Transverse colon (tissue), 4 donors: ENCODE data around the gene OXTR. TPM values are rescaled to one million over a fixed set of nuclear protein-coding genes. Genes with fewer than 3 reads are reported as not detected.

Experiments
- DNase-seq: peaks from one replicate; pipeline ENCODE4 v3.0.0-alpha.2; 2019
- H3K27ac ChIP-seq, 4 donors: fragments of 200-600 bp; sonication (generic); 2 replicates each; pipeline ENCODE4 v1.5.1; 2016 to 2018; ENCODE audit warnings: inconsistent platforms in 4 of 4
- H3K27me3 ChIP-seq: fragments of 200-600 bp; sonication (generic); 2 replicates; pipeline ENCODE4 v1.5.1; 2017; ENCODE audit warnings: inconsistent platforms
- H3K36me3 ChIP-seq, 4 donors: fragments of 200-600 bp; sonication (generic); 2 replicates each; pipeline ENCODE4 v1.5.1; 2017 to 2019; ENCODE audit warnings: inconsistent platforms in 4 of 4
- H3K4me1 ChIP-seq, 4 donors: fragments of 200-600 bp; sonication (generic); 2 replicates each; pipeline ENCODE4 v1.5.1; 2017 to 2020; ENCODE audit warnings: inconsistent platforms in 4 of 4
- H3K4me3 ChIP-seq, 4 donors: fragments of 200-600 bp; sonication (generic); 1 replicate in 1 of 4; 2 replicates in 3 of 4; pipeline versions ENCODE4 v1.5.1 to v1.6.1; 2017 to 2019; ENCODE audit warnings: inconsistent platforms in 4 of 4
- H3K9me3 ChIP-seq, 2 donors: fragments of 200-600 bp; sonication (generic); 2 replicates each; pipeline ENCODE4 v1.5.1; 2017 to 2019; ENCODE audit warnings: inconsistent platforms in 2 of 2
- EP300 ChIP-seq: sonication (generic); formaldehyde crosslinking; IDR thresholded peaks from one replicate; pipeline ENCODE4 v1.6.1; 2017; ENCODE audit warnings: antibody characterized with exemption, low read depth
- POLR2A ChIP-seq: fragments of 450-650 bp; IDR thresholded peaks from one replicate; pipeline ENCODE4 v1.6.1; 2016; ENCODE audit warnings: antibody characterized with exemption, mild to moderate bottlenecking, moderate library complexity
- POLR2AphosphoS5 ChIP-seq, 3 donors: sonication (generic); formaldehyde crosslinking; IDR thresholded peaks; one replicate each; pipeline ENCODE4 v1.6.1; 2016; ENCODE audit warnings: antibody characterized with exemption in 3 of 3
- WGBS, 2 donors: methylation state at CpG; one replicate each; pipeline ENCODE4 v1.1.5; 2018; ENCODE audit warnings: low coverage in 1 of 2; 5-methylcytosine and 5-hydroxymethylcytosine counted together
- in situ Hi-C, 4 donors: fragments of 200-750 bp; cut with MboI; loops; one replicate each; pipeline versions ENCODE4 v1.15.0 to v1.15.1; 2017; ENCODE audit warnings: low sequenced_read_pairs in 3 of 4, low pct_ligation_motif_present in 1 of 4, low pct_unique_long_range_greater_than_20kb in 1 of 4
- intact Hi-C: fragments of 100-400 bp; cut with DNase I; formaldehyde crosslinking; loops from one replicate; pipeline ENCODE4 v1.15.1; 2023; ENCODE audit warnings: low total_unique reads
- total RNA-seq, 4 donors: library from RNA; depleted of rRNA; stranded (reverse); fragments of >200 nt; gene quantifications; one replicate each; pipeline ENCODE4 v1.1.0, GENCODE V29; 2016
- TF ChIP-seq, protein P1 (sequence below), 5 experiments: fragments of 200-600 bp in 3 of 5; fragments of 450-650 bp in 2 of 5; sonication (generic) in 3 of 5; IDR thresholded peaks; 1 replicate in 2 of 5; 2 replicates in 3 of 5; pipeline ENCODE4 v1.5.1; 2016 to 2017; ENCODE audit warnings: antibody characterized with exemption in 5 of 5, inconsistent platforms in 3 of 5, mild to moderate bottlenecking in 2 of 5, moderate library complexity in 1 of 5

OXTR gene
- total RNA-seq, 4 donors from 2014 or later = 0.27 to 1.1 TPM; not detected in 2

DNA sequence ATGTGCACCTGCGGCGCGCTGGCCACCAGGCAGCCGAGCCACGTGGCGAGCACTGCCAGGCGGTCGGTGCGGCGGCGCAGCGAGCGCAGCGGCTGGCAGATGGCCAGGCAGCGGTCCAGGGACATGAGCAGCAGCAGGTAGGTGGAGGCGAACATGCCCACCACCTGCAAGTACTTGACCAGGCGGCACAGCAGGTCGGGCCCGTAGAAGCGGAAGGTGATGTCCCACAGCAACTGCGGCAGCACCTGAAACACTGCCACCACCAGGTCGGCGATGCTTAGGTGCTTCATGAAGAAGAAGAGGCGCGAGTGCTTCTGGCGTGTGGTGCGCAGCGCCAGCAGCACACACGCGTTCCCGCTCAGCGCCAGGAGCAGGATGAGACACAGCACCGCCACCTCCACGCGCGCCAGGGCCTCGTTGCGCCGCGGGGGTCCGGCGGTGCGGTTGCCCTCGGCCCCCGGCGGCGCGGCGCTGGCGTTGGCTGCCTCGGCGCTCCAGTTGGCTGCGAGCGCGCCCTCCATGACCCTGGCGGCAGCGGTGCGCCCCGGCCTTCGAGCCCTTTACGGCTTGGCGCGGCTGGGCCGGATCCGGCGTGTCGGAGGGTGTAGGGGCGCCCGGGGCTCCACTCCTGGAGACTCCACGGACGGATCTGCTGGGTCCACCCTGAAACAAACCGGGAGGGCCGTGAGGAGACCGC, 1.6 kb downstream of the OXTR start:
- Histone ChIP-seq H3K27me3 (peaks cover 50% of the 10 kb centered on the region), H3K27ac (no peak overlapping the region), H3K4me3 (peak overlapping the region in 2 of 4 donors; percentile 16 to 29), H3K4me1 (peaks cover 3 to 25% (median 17%) of the 10 kb centered on the region in 4 donors), H3K9me3 (no peaks in the 10 kb centered on the region), H3K36me3 (no peaks in the 10 kb centered on the region)
- intact Hi-C loops = no loop called here
- in situ Hi-C loops = no loop called here
- WGBS, 2 donors = 4% methylated on average over 43 of the region's 74 CpGs; no CpG with 5 or more reads in 1 of the 2 donors
- DNase-seq = peak; percentile 32
- TF ChIP-seq, protein P1, sequence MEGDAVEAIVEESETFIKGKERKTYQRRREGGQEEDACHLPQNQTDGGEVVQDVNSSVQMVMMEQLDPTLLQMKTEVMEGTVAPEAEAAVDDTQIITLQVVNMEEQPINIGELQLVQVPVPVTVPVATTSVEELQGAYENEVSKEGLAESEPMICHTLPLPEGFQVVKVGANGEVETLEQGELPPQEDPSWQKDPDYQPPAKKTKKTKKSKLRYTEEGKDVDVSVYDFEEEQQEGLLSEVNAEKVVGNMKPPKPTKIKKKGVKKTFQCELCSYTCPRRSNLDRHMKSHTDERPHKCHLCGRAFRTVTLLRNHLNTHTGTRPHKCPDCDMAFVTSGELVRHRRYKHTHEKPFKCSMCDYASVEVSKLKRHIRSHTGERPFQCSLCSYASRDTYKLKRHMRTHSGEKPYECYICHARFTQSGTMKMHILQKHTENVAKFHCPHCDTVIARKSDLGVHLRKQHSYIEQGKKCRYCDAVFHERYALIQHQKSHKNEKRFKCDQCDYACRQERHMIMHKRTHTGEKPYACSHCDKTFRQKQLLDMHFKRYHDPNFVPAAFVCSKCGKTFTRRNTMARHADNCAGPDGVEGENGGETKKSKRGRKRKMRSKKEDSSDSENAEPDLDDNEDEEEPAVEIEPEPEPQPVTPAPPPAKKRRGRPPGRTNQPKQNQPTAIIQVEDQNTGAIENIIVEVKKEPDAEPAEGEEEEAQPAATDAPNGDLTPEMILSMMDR (IDR thresholded peaks at IDR 0.05) = peak in 1 of 5 experiments; percentile 12
- TF ChIP-seq EP300 (no peak), POLR2AphosphoS5 (IDR thresholded peaks at IDR 0.05) (no peak), POLR2A (no peak)

DNA sequence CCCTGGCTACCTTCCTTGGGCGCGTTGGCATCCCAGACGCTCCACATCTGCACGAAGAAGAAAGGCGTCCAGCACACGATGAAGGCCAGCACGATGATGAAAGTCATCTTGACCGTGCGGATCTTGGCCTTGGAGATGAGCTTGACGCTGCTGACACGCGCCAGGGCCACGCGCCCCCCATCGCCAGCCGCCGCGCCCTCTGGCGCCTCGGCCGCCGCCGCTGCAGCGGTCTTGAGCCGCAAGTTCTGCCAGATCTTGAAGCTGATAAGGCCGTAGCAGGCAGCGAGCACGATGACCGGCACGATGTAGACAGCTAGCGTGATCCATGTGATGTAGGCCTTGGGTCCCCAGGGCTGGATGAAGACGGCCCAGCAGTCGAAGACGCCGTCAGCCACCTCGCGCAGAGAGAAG, 2.2 kb downstream of the OXTR start:
- Histone ChIP-seq H3K9me3 (no peaks in the 10 kb centered on the region), H3K4me3 (peak overlapping the region in 2 of 4 donors; percentile 16 to 29), H3K36me3 (no peaks in the 10 kb centered on the region), H3K27me3 (peaks cover 50% of the 10 kb centered on the region), H3K4me1 (peaks cover 3 to 25% (median 17%) of the 10 kb centered on the region in 4 donors), H3K27ac (no peak overlapping the region)
- in situ Hi-C loops = no loop called here
- no peak for TF ChIP-seq EP300
- TF ChIP-seq, protein P1 (IDR thresholded peaks at IDR 0.05) = no peak
- TF ChIP-seq POLR2A = no peak
- TF ChIP-seq POLR2AphosphoS5 (IDR thresholded peaks at IDR 0.05) = no peak
- WGBS, 2 donors = 58% methylated on average over 36 of the region's 37 CpGs; no CpG with 5 or more reads in 1 of the 2 donors
- intact Hi-C loops = no loop called here
- no peak for DNase-seq

DNA sequence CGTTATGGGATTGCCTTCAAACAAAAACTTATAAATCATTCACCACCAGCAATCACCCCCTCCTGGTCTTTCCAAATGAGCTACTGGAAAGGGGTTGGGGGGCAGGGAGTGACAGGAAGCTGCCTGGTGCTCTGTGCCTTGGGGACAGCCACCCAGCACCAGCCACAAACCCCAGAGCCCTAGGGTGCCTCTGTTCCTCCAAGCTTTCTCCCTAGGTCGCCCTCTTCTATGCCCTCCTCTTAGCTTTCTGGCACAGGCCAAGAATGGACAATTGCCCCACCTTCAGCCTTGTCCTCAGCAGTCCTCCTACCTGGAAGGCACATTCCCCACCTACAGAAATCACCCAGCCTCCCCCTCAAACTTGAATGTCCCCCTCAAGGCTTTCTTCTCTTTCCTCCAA, 3.3 kb downstream of the OXTR start:
- DNase-seq = no peak
- no peak overlapping the region for H3K27ac ChIP-seq
- H3K4me1 ChIP-seq = peaks cover 3 to 25% (median 17%) of the 10 kb centered on the region in 4 donors
- intact Hi-C loops = no loop called here
- H3K4me3 ChIP-seq = no peak overlapping the region
- peaks cover 50% of the 10 kb centered on the region for H3K27me3 ChIP-seq
- whole genome bisulfite sequencing, 2 donors = 90% methylated on average over 2 of the region's 2 CpGs; no CpG with 5 or more reads in 1 of the 2 donors
- in situ Hi-C loops = no loop called here
- H3K9me3 ChIP-seq = no peaks in the 10 kb centered on the region
- no peaks in the 10 kb centered on the region for H3K36me3 ChIP-seq
- TF ChIP-seq POLR2A (no peak), EP300 (no peak)

DNA sequence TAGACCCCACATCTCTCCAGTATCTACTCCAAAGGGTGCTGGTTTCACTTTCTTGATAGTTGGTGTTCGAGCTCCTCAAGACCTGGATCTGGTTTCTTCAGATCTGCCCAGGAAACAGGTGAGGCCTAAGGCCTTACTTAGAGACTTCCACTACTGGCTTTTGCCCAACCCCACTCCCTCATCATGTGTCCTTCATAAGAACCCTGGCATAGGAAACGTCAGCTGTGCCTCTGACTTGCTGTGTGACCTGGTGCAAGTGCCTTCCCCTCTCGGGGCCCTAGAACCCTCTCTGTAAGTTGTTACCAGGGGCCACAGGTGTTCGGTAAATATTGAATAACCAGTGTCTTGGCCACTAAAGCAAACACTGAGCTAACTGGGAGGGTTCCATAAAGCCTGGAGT, 3.9 kb downstream of the OXTR start:
- TF ChIP-seq, protein P1 (IDR thresholded peaks at IDR 0.05) = no peak
- TF ChIP-seq POLR2A (no peak), POLR2AphosphoS5 (IDR thresholded peaks at IDR 0.05) (no peak), EP300 (no peak)
- in situ Hi-C loops = no loop called here
- WGBS, 2 donors = 77% methylated on average over 4 of the region's 4 CpGs; no CpG with 5 or more reads in 1 of the 2 donors
- Histone ChIP-seq H3K27me3 (peaks cover 46% of the 10 kb centered on the region), H3K4me1 (peaks cover 3 to 25% (median 17%) of the 10 kb centered on the region in 4 donors), H3K36me3 (no peaks in the 10 kb centered on the region), H3K27ac (no peak overlapping the region), H3K4me3 (no peak overlapping the region), H3K9me3 (no peaks in the 10 kb centered on the region)
- no peak for DNase-seq
- intact Hi-C loops = no loop called here
